Stimulated activated CD8-positive, alpha-beta memory T cell treated with anti-CD3 and anti-CD28 coated beads, Interleukin-12 subunit alpha, Interleukin-12 subunit beta, amount 100 ng/mL, for 4 hours (primary cell): ENCODE measurements around the gene CACNA1C.
"Not testable (repeated sequence)": the region's sequence is repeated elsewhere in the genome, so short reads cannot be mapped to it uniquely, and the experiment has no call there.

Experiments
- DNase-seq: peaks from one replicate; pipeline ENCODE4 v3.0.0-alpha.2; 2020; ENCODE audit warnings: low read depth

The CACNA1C gene

GRCh38 chr12:2076196-2076570, 23.4 kb downstream of the CACNA1C start:
- no peak for DNase-seq

GRCh38 chr12:2076728-2077127, 23.9 kb downstream of the CACNA1C start:
- no peak for DNase-seq

GRCh38 chr12:2080604-2081003, 27.8 kb downstream of the CACNA1C start:
- DNase-seq, result no peak

GRCh38 chr12:2082321-2082720, 29.5 kb downstream of the CACNA1C start:
- no peak for DNase-seq

GRCh38 chr12:2083008-2083407, 30.2 kb downstream of the CACNA1C start:
- DNase-seq, result no peak

- no peak for DNase-seq
These were observed 30.8 kb downstream of the CACNA1C start for GRCh38 chr12:2083561-2083960.

- DNase-seq, result no peak
These were observed 31.9 kb downstream of the CACNA1C start for GRCh38 chr12:2084553-2085296.

- no peak for DNase-seq
These were observed 39.6 kb downstream of the CACNA1C start for GRCh38 chr12:2092354-2092753.

- DNase-seq, result no peak
These were observed 40.1 kb downstream of the CACNA1C start for GRCh38 chr12:2092890-2093289.

GRCh38 chr12:2094597-2094996, 41.8 kb downstream of the CACNA1C start:
- DNase-seq, result no peak

GRCh38 chr12:2095878-2096277, 43.1 kb downstream of the CACNA1C start:
- DNase-seq, result no peak

GRCh38 chr12:2097617-2098016, 44.8 kb downstream of the CACNA1C start:
- DNase-seq, result no peak

GRCh38 chr12:2098852-2099251, 46.1 kb downstream of the CACNA1C start:
- no peak for DNase-seq

GRCh38 chr12:2099595-2099994, 46.8 kb downstream of the CACNA1C start:
- DNase-seq, result no peak

- no peak for DNase-seq
These were observed 48.6 kb downstream of the CACNA1C start for GRCh38 chr12:2101359-2101758.

- no peak for DNase-seq
These were observed 49.0 kb downstream of the CACNA1C start for GRCh38 chr12:2101771-2102170.

GRCh38 chr12:2102736-2103135, 49.9 kb downstream of the CACNA1C start:
- not testable (repeated sequence) for DNase-seq

- DNase-seq, result not testable (repeated sequence)
These were observed 52.6 kb downstream of the CACNA1C start for GRCh38 chr12:2105387-2105786.

- DNase-seq, result no peak
These were observed 55.4 kb downstream of the CACNA1C start for GRCh38 chr12:2108166-2108565.

- DNase-seq, result no peak
These were observed 56.3 kb downstream of the CACNA1C start for GRCh38 chr12:2108975-2109671.

GRCh38 chr12:2110127-2110526, 57.3 kb downstream of the CACNA1C start:
- DNase-seq, result no peak

GRCh38 chr12:2110849-2111566, 58.2 kb downstream of the CACNA1C start:
- DNase-seq, result no peak

- DNase-seq, result no peak
These were observed 59.0 kb downstream of the CACNA1C start for GRCh38 chr12:2111826-2112225.
